Skeletal muscle satellite cell (primary cell): Measurements from ENCODE around the gene OR5D16. TPM values are rescaled to one million over a fixed set of nuclear protein-coding genes. Genes with fewer than 3 reads are reported as not detected.
"Not testable (repeated sequence)": the region's sequence is repeated elsewhere in the genome, so short reads cannot be mapped to it uniquely, and the experiment has no call there.

Source experiments
- H3K27me3 ChIP-seq: 2 replicates; pipeline ENCODE4 v1.7.0; 2013; ENCODE audit warnings: low read length; ENCODE audit not compliant: control insufficient read depth, insufficient read depth
- H3K36me3 ChIP-seq: 2 replicates; pipeline ENCODE4 v1.7.0; 2013; ENCODE audit warnings: mild to moderate bottlenecking, control low read depth, low read length; ENCODE audit not compliant: insufficient read depth
- H3K4me1 ChIP-seq: 2 replicates; pipeline ENCODE4 v1.7.0; 2013; ENCODE audit warnings: low read length; ENCODE audit not compliant: control insufficient read depth, insufficient read depth
- H3K4me2 ChIP-seq: 2 replicates; pipeline ENCODE4 v1.7.0; 2013; ENCODE audit warnings: mild to moderate bottlenecking, low read length
- H3K4me3 ChIP-seq: 2 replicates; pipeline ENCODE4 v1.7.0; 2013; ENCODE audit warnings: low read length
- H3K9ac ChIP-seq: 2 replicates; pipeline ENCODE4 v1.7.0; 2013; ENCODE audit warnings: mild to moderate bottlenecking, low read depth, low read length, moderate library complexity
- H3K9me3 ChIP-seq: replicated peaks from 2 replicates; pipeline ENCODE4 v1.7.0; 2013; ENCODE audit warnings: mild to moderate bottlenecking, control low read depth, low read length
- small RNA-seq: library from RNA; depleted of rRNA; stranded (forward); fragments of <200 nt; gene quantifications from one replicate; pipeline ENCODE3, GENCODE V24; 2012

OR5D16 gene

DNA sequence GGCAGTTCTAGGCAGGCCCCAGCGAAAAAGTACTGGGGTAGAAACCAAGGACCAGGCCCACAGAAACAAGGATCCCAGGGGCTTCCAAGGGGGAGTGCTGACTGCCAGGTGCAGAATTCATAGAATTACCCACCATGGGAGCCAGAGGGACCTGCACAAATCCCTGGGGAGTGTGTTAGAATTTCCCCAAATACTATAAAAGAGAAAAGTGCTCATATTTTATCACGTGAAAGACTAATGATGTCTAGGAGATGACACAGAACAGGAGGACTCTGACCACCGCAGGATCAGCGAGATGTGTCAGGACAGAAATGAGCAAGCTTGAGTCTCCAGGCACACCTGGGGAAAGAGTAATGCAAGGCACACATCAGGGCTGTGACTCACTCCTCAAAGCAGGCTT, 28.8 kb downstream of the OR5D16 start:
- not testable (repeated sequence) for H3K27me3 ChIP-seq, H3K4me1 ChIP-seq, H3K4me2 ChIP-seq, H3K9ac ChIP-seq, H3K4me3 ChIP-seq, H3K9me3 ChIP-seq, H3K36me3 ChIP-seq

DNA sequence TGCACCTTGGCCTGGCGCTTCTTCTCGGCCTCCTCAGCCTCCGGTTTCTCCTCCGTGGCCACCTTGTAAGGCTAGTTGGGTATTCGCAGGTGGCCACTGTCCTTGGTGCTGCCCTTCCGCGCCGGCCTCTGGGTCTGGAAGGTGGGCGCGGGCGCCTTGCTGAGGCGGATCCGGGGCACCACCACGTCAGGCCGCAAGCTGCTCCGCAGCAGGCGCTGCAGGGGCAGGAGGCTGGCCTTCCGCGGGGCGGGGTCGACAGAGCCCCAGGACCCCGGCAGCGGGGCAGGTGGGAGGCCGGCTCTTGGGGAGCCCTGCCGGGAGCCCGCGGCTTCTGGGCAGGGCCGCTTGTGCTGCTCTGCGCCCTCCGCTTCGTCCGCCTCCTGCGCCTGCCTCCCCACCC, 34.2 kb downstream of the OR5D16 start:
- H3K27me3 ChIP-seq, H3K36me3 ChIP-seq, H3K9me3 ChIP-seq, H3K4me1 ChIP-seq, H3K4me3 ChIP-seq, H3K4me2 ChIP-seq, H3K9ac ChIP-seq: not testable (repeated sequence)

DNA sequence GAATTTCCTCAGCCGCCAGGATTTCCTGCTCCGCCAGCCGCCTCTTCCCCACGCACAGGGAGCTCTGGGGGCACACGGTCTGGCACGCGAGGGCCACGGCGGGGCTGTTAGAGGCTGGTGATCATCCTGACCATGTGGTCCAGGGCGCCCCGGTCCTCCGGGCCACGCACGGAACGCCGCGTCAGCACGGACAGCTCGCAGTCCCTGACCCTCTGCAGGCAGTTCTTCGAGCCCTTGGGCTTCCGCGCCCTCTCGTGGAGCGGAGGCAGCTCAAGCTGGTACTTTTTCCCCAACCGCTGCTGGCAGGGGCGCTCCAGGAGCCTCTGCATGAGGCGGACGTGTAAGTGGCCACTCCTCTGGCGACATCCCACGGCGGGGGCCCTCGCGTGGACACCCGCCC, 34.6 kb downstream of the OR5D16 start:
- not testable (repeated sequence) for H3K4me2 ChIP-seq, H3K4me3 ChIP-seq, H3K27me3 ChIP-seq, H3K4me1 ChIP-seq, H3K9me3 ChIP-seq, H3K36me3 ChIP-seq, H3K9ac ChIP-seq

DNA sequence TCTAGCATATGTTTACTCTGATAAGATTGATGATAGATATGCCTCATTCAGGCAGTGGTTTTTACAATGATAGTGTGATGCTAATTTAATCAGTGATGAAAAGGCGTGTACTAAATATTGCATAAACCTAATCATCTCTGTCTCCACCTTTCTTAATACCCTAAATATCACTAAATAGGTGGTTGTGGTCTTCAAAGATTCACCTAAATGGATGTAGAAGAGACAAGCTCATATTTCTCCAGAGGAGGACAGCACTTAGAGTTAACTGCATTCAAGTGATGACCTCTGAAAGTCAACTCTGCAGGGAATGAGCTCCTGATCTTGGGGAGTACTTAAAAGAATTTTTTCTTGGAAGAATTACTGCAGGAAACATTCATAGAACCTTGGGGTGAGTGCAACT, 44.4 kb downstream of the OR5D16 start, which contains the start of gene TRIM51:
TRIM51 (plus strand) TSS at position 301 of the 400 bp plus-strand sequence. CDS start 2,132 bp downstream, outside the sequence.
- not testable (repeated sequence) for H3K27me3 ChIP-seq, H3K4me1 ChIP-seq, H3K9ac ChIP-seq, H3K4me2 ChIP-seq, H3K9me3 ChIP-seq, H3K36me3 ChIP-seq, H3K4me3 ChIP-seq

DNA sequence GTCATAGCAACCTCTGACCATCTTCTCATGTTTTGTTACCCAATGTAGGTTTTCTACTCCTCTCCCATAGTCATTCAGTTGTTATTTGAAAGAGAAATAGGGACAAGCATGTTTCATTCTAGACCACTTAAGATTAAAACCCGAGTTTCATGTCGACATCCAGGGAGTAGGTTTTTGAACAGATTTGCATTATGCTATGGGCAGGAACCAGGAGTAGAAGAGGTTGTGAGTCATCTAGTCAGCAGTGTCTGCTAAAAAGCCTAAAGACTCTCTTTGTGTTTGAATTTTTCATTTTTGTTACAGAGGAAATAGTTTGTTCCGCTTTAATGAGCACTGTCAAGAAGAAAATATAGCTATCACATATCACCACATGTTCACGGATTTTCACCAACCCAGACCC, 46.4 kb downstream of the OR5D16 start:
- H3K36me3 ChIP-seq, H3K4me3 ChIP-seq, H3K4me2 ChIP-seq, H3K27me3 ChIP-seq, H3K4me1 ChIP-seq, H3K9ac ChIP-seq, H3K9me3 ChIP-seq: not testable (repeated sequence)

DNA sequence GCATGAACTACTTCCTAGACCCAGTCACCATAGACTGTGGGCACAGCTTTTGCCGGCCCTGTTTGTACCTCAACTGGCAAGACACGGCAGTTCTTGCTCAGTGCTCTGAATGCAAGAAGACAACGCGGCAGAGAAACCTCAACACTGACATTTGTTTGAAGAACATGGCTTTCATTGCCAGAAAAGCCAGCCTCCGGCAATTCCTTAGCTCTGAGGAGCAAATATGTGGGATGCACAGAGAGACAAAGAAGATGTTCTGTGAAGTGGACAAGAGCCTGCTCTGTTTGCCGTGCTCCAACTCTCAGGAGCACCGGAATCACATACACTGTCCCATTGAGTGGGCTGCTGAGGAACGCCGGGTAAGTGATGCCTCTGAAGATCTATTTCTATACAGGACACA, 46.9 kb downstream of the OR5D16 start:
- not testable (repeated sequence) for H3K4me3 ChIP-seq, H3K36me3 ChIP-seq, H3K9ac ChIP-seq, H3K4me2 ChIP-seq, H3K9me3 ChIP-seq, H3K27me3 ChIP-seq, H3K4me1 ChIP-seq

Small RNA genes within 50 kb of the gene (small RNA-seq; reads per million reads assigned to genes)
- gene AC036111.3 = not detected
